Gastroesophageal sphincter (tissue), 4 donors: ENCODE measurements around the gene GK. TPM values are rescaled to one million over a fixed set of nuclear protein-coding genes. Genes with fewer than 3 reads are reported as not detected.

Experiments
- ATAC-seq: fragments of 150-250 bp; one replicate; pipeline ENCODE4 v1.9.1; 2016; ENCODE audit warnings: mild to moderate bottlenecking, moderate library complexity
- H3K27ac ChIP-seq, 4 donors: fragments of 200-600 bp; sonication (generic) in 3 of 4; 1 replicate in 3 of 4; 2 replicates in 1 of 4; pipeline ENCODE4 v1.5.1; 2016 to 2019
- H3K27me3 ChIP-seq: fragments of 200-600 bp; sonication (generic); one replicate; pipeline ENCODE4 v1.5.1; 2019
- H3K36me3 ChIP-seq, 2 donors: fragments of 200-600 bp; sonication (generic); one replicate each; pipeline ENCODE4 v1.5.1; 2019; ENCODE audit warnings: control low read depth in 1 of 2
- H3K4me1 ChIP-seq, 3 donors: fragments of 200-600 bp; sonication (generic); 1 replicate in 2 of 3; 2 replicates in 1 of 3; pipeline ENCODE4 v1.5.1; 2016 to 2019; ENCODE audit warnings: control low read depth in 2 of 3
- H3K4me3 ChIP-seq, 2 donors: fragments of 200-600 bp; sonication (generic); one replicate each; pipeline ENCODE4 v1.5.1; 2019; ENCODE audit warnings: mild to moderate bottlenecking in 1 of 2, moderate library complexity in 1 of 2
- H3K9me3 ChIP-seq, 3 donors: fragments of 200-600 bp; sonication (generic); one replicate each; pipeline ENCODE4 v1.5.1; 2017 to 2019; ENCODE audit warnings: control low read depth in 2 of 3
- CTCF ChIP-seq, 4 experiments: fragments of 200-600 bp in 2 of 4; fragments of 450-650 bp in 2 of 4; sonication (generic) in 1 of 4; IDR thresholded peaks; one replicate each; pipeline ENCODE4 v1.5.1; 2017 to 2019; ENCODE audit warnings: antibody characterized with exemption in 4 of 4, mild to moderate bottlenecking in 2 of 4, moderate library complexity in 2 of 4
- EP300 ChIP-seq: sonication (generic); formaldehyde crosslinking; IDR thresholded peaks from one replicate; pipeline ENCODE4 v1.6.1; 2017; ENCODE audit warnings: antibody characterized with exemption, mild to moderate bottlenecking
- POLR2A ChIP-seq, 2 donors: fragments of 450-650 bp; IDR thresholded peaks; one replicate each; pipeline ENCODE4 v1.6.1; 2017; ENCODE audit warnings: antibody characterized with exemption in 2 of 2, mild to moderate bottlenecking in 2 of 2, moderate library complexity in 1 of 2
- POLR2AphosphoS5 ChIP-seq: sonication (generic); formaldehyde crosslinking; IDR thresholded peaks from one replicate; pipeline ENCODE4 v1.6.1; 2017; ENCODE audit warnings: antibody characterized with exemption
- WGBS, 2 donors: methylation state at CpG; one replicate each; pipeline ENCODE4 v1.1.5; 2018; ENCODE audit warnings: low coverage in 1 of 2; 5-methylcytosine and 5-hydroxymethylcytosine counted together
- total RNA-seq, 4 donors: library from RNA; depleted of rRNA; stranded (reverse); fragments of >200 nt; gene quantifications; one replicate each; pipeline ENCODE4 v1.1.0, GENCODE V29; 2016

The GK gene
- total RNA-seq, 4 donors from 2014 or later, result 3.4 to 9.6 (median 5.6) TPM

- H3K4me1 ChIP-seq, result no peaks in the 10 kb centered on the region
- ATAC-seq, result no peak
- TF ChIP-seq EP300, result no peak
- no peak for TF ChIP-seq CTCF (IDR thresholded peaks at IDR 0.05)
- no peak for TF ChIP-seq POLR2A (IDR thresholded peaks at IDR 0.05)
- TF ChIP-seq POLR2AphosphoS5, result no peak
- no peak overlapping the region for H3K27ac ChIP-seq
- H3K9me3 ChIP-seq, result no peaks in the 10 kb centered on the region
- 87% methylated on average over 2 to 3 of the region's 3 CpGs for WGBS, 2 donors
- H3K4me3 ChIP-seq, result no peak overlapping the region
- H3K36me3 ChIP-seq, result peaks cover 0 to 10% of the 10 kb centered on the region in 2 donors
- H3K27me3 ChIP-seq, result no peaks in the 10 kb centered on the region
These were observed 53.1 kb downstream of the GK start for GRCh38 chrX:30706216-30706775.

GRCh38 chrX:30712214-30712613, 59.0 kb downstream of the GK start:
- Histone ChIP-seq H3K27ac (no peak overlapping the region), H3K9me3 (no peaks in the 10 kb centered on the region), H3K36me3 (peaks cover 0 to 15% of the 10 kb centered on the region in 2 donors), H3K27me3 (no peaks in the 10 kb centered on the region), H3K4me1 (no peaks in the 10 kb centered on the region), H3K4me3 (no peak overlapping the region)
- ATAC-seq, result no peak
- WGBS, 2 donors, result 88 to 89% methylated on average over 1 of the region's 1 CpG
- TF ChIP-seq CTCF (IDR thresholded peaks at IDR 0.05), result no peak
- TF ChIP-seq EP300, result no peak
- TF ChIP-seq POLR2A (IDR thresholded peaks at IDR 0.05), result no peak
- TF ChIP-seq POLR2AphosphoS5, result no peak

- Histone ChIP-seq H3K27me3 (no peaks in the 10 kb centered on the region), H3K4me1 (no peaks in the 10 kb centered on the region), H3K9me3 (no peaks in the 10 kb centered on the region), H3K27ac (no peak overlapping the region), H3K4me3 (no peak overlapping the region), H3K36me3 (peaks cover 0 to 15% of the 10 kb centered on the region in 2 donors)
- ATAC-seq, result peak; percentile 60
- 55 to 78% methylated on average over 4 to 5 of the region's 5 CpGs for WGBS, 2 donors
- TF ChIP-seq CTCF (IDR thresholded peaks at IDR 0.05) (peak; percentile 5 to 56 (median 40)), POLR2AphosphoS5 (no peak), POLR2A (IDR thresholded peaks at IDR 0.05) (no peak)
These were observed 59.9 kb downstream of the GK start for GRCh38 chrX:30713061-30713525.

GRCh38 chrX:30714138-30714537, 60.9 kb downstream of the GK start:
- 100% methylated on average over 1 of the region's 1 CpG for whole genome bisulfite sequencing, 2 donors
- H3K4me1 ChIP-seq, result no peaks in the 10 kb centered on the region
- no peak for ATAC-seq
- H3K9me3 ChIP-seq, result no peaks in the 10 kb centered on the region
- H3K4me3 ChIP-seq, result no peak overlapping the region
- TF ChIP-seq CTCF (IDR thresholded peaks at IDR 0.05), result no peak
- TF ChIP-seq POLR2AphosphoS5, result no peak
- TF ChIP-seq POLR2A (IDR thresholded peaks at IDR 0.05), result no peak
- no peak for TF ChIP-seq EP300
- no peaks in the 10 kb centered on the region for H3K27me3 ChIP-seq
- no peak overlapping the region for H3K27ac ChIP-seq
- peaks cover 0 to 7% of the 10 kb centered on the region in 2 donors for H3K36me3 ChIP-seq

GRCh38 chrX:30715976-30716375, 62.8 kb downstream of the GK start:
- Histone ChIP-seq H3K4me1 (no peaks in the 10 kb centered on the region), H3K27me3 (no peaks in the 10 kb centered on the region), H3K36me3 (peaks cover 0 to 12% of the 10 kb centered on the region in 2 donors), H3K4me3 (no peak overlapping the region), H3K27ac (no peak overlapping the region), H3K9me3 (no peaks in the 10 kb centered on the region)
- TF ChIP-seq POLR2A (IDR thresholded peaks at IDR 0.05) (no peak), CTCF (IDR thresholded peaks at IDR 0.05) (no peak), EP300 (no peak), POLR2AphosphoS5 (no peak)
- no peak for ATAC-seq
- 29 to 93% methylated on average over 1 to 2 of the region's 2 CpGs for WGBS, 2 donors
